ENCODE results near the gene AHSG.

- TF ChIP-seq CTCF (IDR thresholded peaks at IDR 0.05) (no peak), POLR2A (IDR thresholded peaks at IDR 0.05) (no peak)
These were observed 34.0 kb downstream of the AHSG start for GRCh38 chr3:186646841-186647240.
